Stimulated activated CD4-positive, alpha-beta T cell treated with anti-CD3 and anti-CD28 coated beads, Interleukin-15, amount 100 ng/mL, for 48 hours (primary cell): ENCODE data around the gene TMED6.
"Not testable (repeated sequence)": the region's sequence is repeated elsewhere in the genome, so short reads cannot be mapped to it uniquely, and the experiment has no call there.

ENCODE experiments used
- DNase-seq, 2 donors: peaks; one replicate each; pipeline ENCODE4 v3.0.0-alpha.2; 2020; ENCODE audit warnings: low read depth in 2 of 2

TMED6 gene

GRCh38 chr16:69301861-69302260, 49.7 kb downstream of the TMED6 start:
- no peak for DNase-seq

- DNase-seq = no peak
Measured at GRCh38 chr16:69301187-69301586, 50.4 kb downstream of the TMED6 start.

GRCh38 chr16:69298261-69298660, 53.3 kb downstream of the TMED6 start:
- no peak for DNase-seq

- DNase-seq = not testable (repeated sequence)
Measured at GRCh38 chr16:69296771-69297170, 54.8 kb downstream of the TMED6 start.

GRCh38 chr16:69294051-69294450, 57.5 kb downstream of the TMED6 start:
- DNase-seq = no peak

GRCh38 chr16:69293401-69293800, 58.2 kb downstream of the TMED6 start:
- no peak for DNase-seq
